Smooth muscle cell of bladder (primary cell): ENCODE data around the gene HERC3. TPM values are rescaled to one million over a fixed set of nuclear protein-coding genes. Genes with fewer than 3 reads are reported as not detected.

Experiments used
- total RNA-seq: library from RNA; depleted of rRNA; stranded (reverse); fragments of >200 nt; gene quantifications from 2 replicates; pipeline ENCODE4 v1.2.3, GENCODE V29; 2014

Gene HERC3
- 15.1 and 15.3 TPM in 2 replicates for total RNA-seq

GRCh38 chr4:88591787-88592599, at the start of gene HERC3:
TSS of gene HERC3 (plus strand) at chr4:88592480. CDS start at chr4:88605824, 13,344 bp downstream.

GRCh38 chr4:88697588-88698329, 105.5 kb downstream of the HERC3 start, which contains the start of gene NAP1L5:
TSS of gene NAP1L5 (minus strand) at chr4:88697829. CDS start at chr4:88697754, 75 bp downstream.

Other genes starting within 250 kb of the HERC3 start
- 3.0 and 3.8 TPM in 2 replicates for gene HERC6, start 213.6 kb upstream of the HERC3 start, total RNA-seq
- gene HERC5, start 135.4 kb upstream of the HERC3 start, total RNA-seq = 0.57 and 2.0 TPM in 2 replicates
- gene PYURF, start 68.7 kb upstream of the HERC3 start, total RNA-seq = 69.3 and 72.4 TPM in 2 replicates
- gene NAP1L5, start 105.3 kb downstream of the HERC3 start, total RNA-seq = 8.2 and 9.8 TPM in 2 replicates